Activated CD8-positive, alpha-beta memory T cell treated with anti-CD3 and anti-CD28 coated beads for 1 hour (primary cell): Measurements from ENCODE around the gene TXNRD2.

Source experiments
- DNase-seq, 2 donors: peaks; one replicate each; pipeline ENCODE4 v3.0.0-alpha.2; 2020; ENCODE audit warnings: low read depth in 1 of 2; ENCODE audit errors: extremely low read depth in 1 of 2

TXNRD2 gene

GRCh38 chr22:19878461-19879245 is 63.0 kb downstream of the TXNRD2 start:
- no peak for DNase-seq

GRCh38 chr22:19877626-19878339 is 63.8 kb downstream of the TXNRD2 start:
- no peak for DNase-seq

DNA sequence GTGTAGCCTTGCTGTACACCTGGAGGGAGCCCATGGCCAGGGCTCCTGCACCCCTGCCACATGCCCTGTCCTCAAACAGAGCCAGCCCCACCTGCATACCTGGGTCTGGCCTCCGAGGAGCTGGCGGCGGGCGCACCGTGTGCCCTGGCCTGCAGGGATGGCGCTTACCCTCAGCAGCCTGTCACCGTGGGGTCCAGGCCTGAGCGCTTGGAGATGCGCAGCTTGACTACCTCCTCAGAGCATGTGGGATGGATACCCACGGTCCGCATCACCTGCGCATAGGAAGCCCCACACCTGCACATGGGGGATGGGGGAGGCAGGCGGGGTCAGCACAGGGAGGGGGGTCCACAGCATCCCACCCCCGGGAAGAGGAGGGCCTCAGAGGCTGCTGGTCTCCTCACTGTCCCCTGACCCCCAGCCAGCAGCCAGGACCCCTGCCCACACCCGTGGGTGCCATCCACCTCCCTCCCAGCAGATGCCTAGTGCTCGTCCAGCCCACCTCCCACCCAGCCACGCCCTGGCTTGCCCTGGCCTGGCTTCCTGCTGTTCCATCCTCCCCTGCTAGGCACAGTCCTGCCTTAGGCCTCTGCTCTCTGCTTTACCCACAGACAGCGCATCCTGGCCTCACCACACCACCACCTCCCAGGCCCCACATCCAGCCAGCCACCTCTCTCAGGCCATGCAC is 64.5 kb downstream of the TXNRD2 start:
- no peak for DNase-seq

GRCh38 chr22:19876314-19876940 is 65.2 kb downstream of the TXNRD2 start:
- no peak for DNase-seq

GRCh38 chr22:19875531-19876313 is 65.9 kb downstream of the TXNRD2 start:
- DNase-seq: no peak

DNA sequence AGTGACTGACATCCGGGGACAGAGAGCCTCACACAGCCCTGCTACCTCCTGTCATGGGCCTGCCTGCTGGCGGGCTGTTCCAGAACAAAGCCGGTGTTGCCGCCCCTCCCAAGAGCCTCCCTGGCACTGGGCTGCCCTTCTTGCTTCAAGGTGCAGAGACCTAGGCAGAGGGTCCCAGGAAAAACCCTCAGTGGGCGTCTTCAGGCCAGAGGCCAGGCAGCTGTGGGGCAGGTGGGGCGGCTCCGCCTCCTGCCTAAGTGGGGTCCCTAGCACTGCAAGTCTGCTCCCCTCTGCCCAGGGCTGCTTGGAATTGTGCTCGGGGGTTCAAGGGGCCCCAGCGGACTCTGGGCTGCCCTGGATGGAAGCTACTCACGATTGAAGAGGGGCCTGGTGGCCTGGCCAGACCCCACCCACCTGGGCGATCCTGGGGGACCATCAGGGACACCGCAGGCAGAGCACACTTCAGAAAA is 66.5 kb downstream of the TXNRD2 start:
- no peak for DNase-seq

DNA sequence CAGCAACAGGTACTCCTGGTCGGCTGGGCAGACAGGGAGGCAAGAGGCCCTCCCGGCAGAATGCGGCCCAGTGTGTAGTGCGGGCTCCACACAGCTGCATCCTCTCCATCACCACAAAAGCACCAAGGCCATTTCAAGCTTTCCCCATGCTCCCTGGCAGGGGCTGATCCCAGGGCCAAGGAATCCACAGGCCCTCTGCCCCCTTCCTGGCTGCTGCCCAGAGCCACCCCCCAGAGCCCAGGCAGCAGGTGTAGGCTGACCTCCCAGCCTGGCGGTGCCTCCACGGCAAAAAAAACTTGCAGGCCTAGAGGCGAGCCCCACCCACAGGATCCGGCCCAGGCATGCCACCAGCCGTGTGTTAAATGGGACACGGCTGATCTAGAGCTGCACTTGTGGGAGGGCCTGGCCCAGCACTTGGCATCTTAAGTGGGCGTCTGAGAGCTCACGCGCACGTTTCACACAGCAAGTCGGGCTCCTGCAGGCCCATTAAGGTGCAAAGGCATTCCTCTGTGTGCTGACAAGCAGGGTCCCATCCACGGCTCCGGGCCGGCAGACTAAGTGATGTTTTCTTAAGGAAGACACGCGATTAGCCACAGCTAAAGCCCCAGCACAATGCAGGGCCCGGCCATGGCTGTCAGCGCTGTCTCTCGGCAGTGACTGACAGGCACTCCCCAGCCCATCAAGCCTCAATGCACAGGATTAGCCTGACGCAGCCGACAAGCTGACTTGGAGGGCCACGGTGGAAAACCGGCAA is 67.1 kb downstream of the TXNRD2 start:
- no peak for DNase-seq

GRCh38 chr22:19873960-19874306 is 67.7 kb downstream of the TXNRD2 start:
- DNase-seq: no peak

DNA sequence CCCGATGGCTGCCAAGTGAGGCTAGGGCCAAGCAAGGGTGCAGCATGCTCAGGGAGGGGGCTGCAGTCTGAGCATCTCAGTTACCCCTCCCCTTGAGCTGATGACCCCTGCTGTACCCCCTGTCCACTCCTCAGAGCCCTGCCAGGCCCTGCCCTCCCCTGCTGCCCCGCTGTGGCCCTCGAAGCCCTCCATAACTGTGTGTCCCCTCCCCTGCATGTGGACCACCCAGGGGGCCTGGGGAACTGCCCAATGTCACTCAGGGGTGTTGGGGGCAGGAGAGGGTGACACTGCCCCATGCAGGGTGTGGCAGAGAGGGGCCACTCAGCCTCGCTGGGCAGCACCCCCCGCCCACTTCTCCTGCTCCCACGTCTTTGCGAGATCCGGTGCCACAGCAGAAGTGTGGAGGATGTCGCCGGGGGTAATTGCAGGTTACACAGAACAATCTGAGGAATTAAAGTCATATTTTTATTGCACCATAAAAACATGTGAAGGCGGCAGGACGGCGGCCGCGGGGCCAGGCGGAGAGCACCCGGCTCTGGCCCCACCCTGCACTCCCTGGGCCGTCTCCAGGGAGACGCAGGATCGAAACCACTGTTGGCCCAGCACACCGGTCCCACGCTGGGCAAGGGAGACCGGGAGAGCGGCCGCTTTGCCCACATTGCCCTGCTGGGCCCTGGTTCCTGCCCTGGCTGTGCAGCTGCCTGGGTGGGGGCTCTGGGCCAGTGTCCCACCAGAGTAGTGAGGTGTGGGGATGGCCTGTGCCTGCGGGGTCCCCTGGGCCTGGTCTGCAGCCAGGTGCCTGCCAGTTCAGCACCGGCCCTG is 68.3 kb downstream of the TXNRD2 start:
- DNase-seq: no peak

DNA sequence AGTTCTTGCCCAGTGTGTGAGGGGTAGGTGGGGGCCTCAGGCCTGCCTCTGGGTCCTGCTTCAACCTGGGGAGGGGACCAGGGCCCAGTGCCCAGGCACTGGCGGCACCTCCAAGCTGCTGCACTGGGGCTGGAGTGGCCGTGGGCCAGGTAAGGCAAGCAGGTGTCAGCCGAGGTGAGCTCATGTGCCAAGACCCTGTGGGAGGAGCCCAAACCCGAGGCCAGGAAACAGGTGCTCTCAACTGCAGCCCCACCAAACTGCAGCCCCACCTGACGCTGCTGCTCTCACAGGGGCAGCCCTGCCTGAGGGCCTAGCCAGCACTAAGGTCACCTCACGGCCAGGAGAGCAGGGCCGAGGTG is 68.9 kb downstream of the TXNRD2 start:
- DNase-seq: no peak

GRCh38 chr22:19871845-19872778 is 69.5 kb downstream of the TXNRD2 start:
- DNase-seq: no peak

- DNase-seq: no peak
Measured at GRCh38 chr22:19871023-19871844, 70.4 kb downstream of the TXNRD2 start.

DNA sequence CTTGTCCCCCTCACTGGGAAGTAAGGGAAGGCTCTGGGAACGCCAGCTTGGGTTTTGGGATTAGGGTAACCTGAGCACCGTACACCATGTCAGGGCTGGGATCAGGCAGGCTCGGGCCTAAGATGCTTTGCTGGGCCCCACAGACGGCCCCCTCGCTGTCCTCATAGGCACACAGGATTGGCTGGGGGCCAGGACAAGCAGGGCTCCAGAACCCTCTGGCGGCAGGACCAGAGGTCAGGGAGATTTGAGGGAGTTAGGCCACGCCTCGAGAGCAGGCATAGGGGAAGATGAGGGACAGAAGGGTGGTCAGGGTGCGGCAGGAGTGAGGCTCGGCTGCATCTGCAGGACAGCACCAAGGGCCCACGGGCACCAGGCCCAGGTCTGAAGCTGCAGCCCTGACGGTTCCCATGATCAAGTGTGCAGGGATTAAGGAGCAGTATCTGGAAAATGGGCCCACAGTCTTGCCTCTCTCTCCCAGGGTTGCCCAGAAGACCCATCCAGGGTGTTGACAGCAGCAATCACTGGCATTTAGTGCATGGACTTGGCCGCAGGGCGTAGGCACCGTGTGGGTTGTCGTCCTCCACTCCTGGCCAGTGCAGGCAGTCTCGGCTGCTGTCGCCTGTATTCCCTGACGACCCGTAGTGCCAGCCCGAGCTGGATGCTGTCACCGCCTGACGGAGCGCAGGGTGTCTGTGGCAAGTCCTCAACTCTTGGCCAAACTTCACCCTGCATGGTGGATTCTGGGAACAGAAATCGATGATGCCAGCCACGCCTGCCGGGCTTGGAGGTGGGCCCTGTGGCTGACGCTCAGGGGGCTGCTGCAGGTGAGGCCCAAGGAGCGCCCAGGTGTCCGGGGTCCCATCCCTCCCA is 71.2 kb downstream of the TXNRD2 start:
- DNase-seq: no peak

DNA sequence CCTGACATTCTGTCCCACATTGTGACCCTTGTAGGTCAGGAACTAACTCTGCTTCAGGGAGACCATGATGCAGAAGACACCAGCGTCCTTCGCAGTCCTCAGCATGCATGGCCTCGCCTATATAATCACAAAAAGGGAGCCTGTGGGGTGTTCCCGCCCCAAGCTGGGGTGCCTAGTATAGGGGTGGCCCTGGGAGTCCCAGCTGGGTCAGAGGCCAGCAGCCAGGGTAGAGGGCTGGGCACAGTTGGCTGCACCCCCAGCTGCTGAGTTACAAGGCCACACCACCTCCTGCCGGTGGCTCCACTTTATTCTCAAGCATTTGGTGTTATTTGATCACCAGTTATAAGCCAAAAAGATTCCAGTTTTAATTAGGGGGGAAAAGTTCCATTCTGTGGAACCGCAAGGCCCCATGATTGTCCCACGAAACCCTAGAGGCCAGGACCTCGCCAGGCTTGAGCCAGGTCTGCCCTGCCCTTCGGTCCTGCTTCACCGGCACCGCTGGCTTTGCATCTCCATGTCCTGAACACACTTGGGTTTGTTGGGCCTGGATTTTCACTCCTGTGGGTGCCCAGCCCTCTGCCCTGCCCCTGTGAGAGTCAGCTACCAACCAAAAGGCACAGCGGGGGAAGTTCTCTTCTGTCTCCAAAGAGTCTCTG is 72.0 kb downstream of the TXNRD2 start:
- no peak for DNase-seq

DNA sequence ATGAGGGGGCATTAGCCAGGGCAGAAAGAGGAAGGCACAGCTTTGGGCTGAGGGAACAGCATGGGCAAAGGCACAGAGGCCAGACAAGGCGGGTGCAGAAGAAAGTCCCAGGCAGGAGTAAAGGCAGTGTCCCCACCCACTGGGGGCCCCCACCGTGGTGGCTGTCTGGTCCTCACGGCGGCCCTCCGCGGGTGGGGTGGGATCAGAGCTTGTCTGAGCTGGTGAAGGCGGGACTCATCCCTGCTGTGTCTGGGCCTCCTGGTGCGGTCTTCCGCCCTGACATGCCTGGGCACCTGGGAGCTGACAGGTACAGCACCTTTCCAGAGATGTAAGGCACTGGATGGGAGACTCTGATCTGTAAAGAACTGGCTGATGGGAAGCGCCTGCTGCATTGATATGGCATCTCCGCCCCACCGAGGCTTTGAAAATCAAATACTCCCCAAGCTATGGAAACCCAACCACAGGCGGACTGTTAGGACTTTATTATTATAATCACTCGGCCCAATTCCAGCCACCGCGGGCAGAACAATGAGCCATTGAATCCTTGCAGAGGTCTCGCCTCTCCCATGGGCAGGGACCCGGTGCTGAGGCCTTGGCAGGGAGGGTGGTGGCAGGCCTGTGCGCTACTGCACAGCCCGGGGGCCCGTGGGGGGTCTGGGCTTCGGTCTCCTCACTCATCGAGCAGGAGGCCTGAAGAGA is 72.7 kb downstream of the TXNRD2 start:
- DNase-seq: no peak
